Measurements from ENCODE around the gene CSNK1G1.

CSNK1G1 gene

DNA sequence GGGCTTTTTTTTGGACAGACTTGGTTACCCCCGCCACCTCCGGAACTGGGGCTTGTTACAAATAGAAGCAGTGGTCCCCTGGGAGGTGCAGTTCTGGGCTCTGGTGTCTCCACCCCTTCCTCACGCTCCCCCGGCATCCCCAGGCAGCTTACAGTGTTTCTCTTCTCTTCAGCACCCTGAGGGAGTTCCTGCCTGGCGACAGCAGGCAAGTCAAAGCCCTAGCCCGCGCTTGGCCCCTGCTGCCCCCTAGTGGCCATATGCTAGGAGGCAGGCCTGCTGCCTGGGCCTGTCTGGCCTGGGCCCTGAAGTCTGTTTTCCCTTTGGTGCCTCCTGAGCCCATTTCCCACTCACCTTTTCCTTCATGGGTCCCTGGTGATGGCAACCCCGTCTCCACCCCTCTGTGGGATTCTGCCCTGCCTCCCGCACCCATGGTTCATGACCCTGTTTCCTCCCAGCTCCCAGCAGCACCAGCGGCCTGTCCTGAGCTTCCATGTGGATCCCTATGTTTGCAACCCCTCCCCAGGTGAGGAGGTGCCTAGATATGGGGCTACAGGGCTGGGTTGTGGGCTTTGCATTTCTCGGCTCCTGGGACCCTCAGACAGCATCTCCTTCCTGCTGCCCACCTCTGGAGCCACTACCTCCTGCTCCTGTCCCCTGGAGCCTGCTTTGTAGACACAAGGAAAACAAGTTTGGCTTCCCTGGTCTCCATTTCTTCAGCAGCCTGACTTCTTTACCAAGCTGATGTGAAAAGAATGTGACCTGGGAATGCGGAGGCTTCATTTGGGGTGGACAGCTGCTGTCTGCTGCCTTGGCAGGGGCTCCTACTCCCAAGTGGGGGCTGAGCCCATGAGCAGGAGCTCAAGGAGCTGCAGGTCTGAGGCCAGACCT lies 202.2 kb downstream of the CSNK1G1 start:
- DNase-seq (ENCODE audit: low spot score) = peak; percentile 82

- no peak for DNase-seq (ENCODE audit: low spot score)
Observed at GRCh38 chr15:64152507-64153387, 203.2 kb downstream of the CSNK1G1 start.

DNA sequence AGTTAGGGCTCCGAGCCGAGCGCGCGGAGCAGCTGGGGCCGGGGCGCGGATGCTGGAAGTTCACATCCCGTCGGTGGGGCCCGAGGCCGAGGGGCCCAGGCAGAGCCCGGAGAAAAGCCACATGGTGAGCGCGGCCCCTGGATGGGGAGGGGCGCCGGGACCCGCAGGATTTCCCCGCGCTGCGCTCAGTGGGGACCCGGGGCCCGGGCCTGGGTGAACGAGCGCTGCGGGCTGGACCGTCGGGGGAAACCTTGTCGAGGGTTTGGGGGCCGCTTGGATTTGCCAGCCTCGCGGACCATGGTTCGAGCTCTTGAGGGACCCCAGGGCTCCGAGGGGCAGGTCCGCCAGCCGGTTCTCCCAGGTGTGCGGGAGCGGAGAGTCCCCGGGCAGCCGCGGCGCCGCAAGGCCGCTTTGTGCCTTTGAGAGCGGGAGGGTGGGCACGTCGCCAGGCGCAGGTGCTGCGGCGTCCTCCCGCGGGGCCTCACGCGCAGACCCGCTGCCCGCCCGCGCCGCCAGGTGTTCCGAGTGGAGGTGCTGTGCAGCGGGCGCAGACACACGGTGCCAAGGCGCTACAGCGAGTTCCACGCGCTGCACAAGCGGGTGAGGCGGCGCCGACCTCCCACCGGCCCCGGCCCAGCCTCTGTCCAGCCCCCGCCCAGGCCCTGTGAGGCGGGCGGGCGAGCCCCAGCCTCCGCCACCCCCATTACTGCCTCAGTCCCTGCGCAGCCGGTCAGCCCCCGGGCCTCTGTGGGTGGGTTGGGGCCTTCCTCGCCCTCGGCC lies 204.1 kb downstream of the CSNK1G1 start, which contains the start of gene SNX22:
SNX22 (plus strand) TSS at position 5 of the 780 bp plus-strand sequence; CDS start at position 50, 45 bp downstream.
- no peak for DNase-seq (ENCODE audit: low spot score)

DNA sequence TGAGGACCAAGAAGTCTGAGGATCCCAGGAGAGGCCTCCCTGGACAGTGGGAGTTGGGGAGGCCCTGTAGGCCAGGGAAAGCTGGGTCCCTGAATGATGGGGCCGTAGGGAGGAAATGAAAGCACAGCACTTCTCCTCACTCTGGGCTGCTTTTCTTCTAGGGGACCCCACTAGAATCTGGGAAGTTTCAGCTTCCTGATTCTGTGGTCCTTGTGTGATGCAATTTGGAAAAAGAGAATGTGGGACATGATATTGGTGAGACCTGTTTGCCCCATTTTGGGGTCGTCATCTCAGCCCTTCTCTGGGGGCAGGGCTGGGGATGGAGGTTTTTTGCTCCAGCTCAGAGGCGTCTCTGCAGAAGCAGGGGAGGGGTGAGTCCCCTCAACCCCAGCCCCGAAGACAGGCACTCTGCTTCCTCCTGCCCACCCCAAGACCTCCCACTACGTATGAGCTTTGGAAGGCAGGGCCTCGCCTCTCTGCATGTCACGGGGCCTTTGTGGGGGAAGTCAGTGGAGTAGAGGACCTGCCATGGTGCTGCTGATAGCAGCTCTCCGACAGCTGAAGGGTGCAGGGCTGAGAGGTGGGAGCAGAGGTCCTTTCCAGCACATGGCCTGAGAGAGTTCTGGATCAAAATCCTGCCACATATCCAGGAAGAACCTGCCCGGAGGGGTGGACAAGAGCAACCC lies 205.9 kb downstream of the CSNK1G1 start:
- DNase-seq (ENCODE audit: low spot score) = no peak

DNA sequence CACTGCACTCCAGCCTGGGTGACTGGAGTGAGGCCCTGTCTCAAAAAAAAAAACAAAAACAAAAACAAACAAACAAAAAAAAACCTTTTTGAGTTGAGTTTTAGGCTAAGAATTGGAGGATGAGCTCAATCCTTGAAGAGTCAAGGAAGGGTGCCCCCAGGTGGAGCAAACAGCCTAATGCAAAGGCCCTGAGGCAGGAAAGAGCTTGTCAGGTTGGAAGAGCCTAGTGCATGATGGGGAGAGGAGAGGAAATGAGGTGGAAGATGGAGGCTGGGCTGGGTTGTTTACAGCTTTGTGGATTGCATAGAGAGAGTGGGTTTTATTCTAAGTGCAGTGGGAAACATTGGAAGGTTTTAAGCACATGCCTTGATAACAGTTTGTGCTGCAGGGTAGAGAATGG lies 206.5 kb downstream of the CSNK1G1 start:
- DNase-seq (ENCODE audit: low spot score) = no peak

DNA sequence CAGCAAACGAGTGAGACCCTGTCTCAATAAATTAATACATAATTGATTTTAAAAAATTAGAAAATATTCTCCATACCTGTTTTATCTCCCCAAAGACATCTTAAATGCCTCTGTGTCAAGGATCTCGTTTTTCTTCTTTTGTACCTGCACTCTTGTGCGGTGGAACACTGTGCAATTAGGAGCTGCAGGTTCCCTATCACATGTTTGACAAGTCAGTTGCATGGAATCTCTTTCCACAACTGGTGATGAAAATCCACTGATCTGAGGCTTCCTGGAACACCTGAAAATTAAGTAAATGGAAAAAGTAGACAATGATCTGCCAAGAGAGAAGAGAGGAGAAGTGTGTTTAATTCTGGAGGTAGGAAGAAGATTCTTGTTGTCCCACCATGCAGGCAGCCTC lies 207.4 kb downstream of the CSNK1G1 start:
- no peak for DNase-seq (ENCODE audit: low spot score)

GRCh38 chr15:64148168-64148567 lies 207.8 kb downstream of the CSNK1G1 start:
- no peak for DNase-seq (ENCODE audit: low spot score)

DNA sequence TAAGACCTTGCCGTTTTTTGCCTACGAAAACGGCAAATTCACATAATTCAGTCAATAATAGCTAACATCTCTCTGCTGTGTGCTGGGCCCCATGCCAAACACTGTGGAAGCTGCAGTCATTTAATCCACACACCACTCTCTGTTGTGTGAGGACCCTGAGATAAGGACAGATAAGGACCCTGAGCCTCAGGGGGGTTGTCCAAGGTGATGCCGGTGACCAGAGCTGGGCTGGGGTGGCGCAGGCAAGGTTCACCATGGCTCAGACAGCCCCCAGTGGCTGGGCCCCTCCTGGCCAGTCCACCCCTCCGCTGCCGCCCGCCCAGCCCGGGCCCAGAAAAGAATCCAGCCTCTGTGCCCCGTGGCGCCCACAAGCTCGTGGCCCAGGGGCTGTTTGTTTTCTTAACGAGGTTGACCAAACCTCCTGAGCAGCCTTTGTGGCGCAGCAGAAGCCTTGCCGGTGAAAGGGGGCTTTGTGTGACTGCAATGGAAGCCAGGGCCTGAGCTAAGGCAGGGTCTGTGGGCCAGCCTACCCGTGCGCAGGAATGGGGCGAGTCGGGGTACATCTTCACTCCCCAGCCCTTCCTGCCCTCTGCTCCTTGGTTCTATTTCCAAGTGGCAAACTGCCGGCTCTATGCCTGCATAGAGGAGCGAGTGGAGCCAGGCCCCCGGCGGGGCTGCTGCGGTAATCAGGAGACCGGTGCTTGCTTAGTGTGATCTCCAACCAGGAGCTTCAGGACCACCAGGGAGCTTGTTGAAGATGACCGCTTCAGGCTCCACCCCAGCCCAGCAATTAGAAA lies 208.9 kb downstream of the CSNK1G1 start:
- peak; percentile 29 for DNase-seq (ENCODE audit: low spot score)

- no peak for DNase-seq (ENCODE audit: low spot score)
Observed at GRCh38 chr15:64146520-64146884, 209.5 kb downstream of the CSNK1G1 start.

DNA sequence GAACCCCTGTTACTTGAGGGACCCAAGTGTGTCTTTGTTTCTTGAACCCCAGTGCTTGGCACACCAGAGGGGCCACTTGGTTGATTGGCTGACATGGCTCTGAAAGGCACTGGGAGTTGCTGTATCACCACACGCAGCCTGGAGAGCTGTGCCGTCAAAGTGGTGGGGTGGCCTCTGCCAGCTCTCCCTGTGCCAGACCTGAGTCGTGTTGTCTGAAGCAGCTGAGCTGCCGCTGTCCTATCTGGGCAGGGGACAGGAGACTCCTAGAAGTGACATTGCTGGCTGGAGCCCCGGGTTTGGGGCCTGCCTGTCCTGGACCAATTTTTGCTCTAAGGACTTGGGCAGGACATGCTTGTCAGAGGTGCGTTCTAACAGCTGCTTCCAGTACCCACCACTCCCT lies 209.9 kb downstream of the CSNK1G1 start:
- no peak for DNase-seq (ENCODE audit: low spot score)

GRCh38 chr15:64144565-64145281 lies 211.2 kb downstream of the CSNK1G1 start:
- peak; percentile 23 for DNase-seq (ENCODE audit: low spot score)

- no peak for DNase-seq (ENCODE audit: low spot score)
Observed at GRCh38 chr15:64144192-64144564, 211.8 kb downstream of the CSNK1G1 start.

DNA sequence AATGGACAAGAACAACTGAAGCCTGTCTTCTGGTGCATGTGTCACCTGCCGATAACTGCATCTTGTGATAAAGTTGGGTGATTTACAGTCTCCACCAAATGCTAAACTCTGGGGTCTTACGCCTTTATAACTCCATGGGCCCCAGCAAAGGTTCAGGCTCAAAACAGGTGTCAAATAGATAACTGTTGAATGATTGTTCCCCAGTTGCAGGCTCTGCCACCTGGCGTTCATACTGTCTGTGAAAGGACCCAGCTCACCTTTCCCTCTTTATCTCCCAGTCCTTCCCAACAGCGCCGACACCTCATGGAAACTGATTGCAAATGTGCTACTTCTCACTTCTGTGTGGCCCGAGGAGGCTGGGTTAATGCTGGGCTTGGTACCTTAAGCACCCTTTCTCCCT lies 212.7 kb downstream of the CSNK1G1 start:
- DNase-seq (ENCODE audit: low spot score) = no peak

- no peak for DNase-seq (ENCODE audit: low spot score)
Observed at GRCh38 chr15:64141798-64142512, 214.0 kb downstream of the CSNK1G1 start.

- no peak for DNase-seq (ENCODE audit: low spot score)
Observed at GRCh38 chr15:64138331-64138941, 217.5 kb downstream of the CSNK1G1 start.

DNA sequence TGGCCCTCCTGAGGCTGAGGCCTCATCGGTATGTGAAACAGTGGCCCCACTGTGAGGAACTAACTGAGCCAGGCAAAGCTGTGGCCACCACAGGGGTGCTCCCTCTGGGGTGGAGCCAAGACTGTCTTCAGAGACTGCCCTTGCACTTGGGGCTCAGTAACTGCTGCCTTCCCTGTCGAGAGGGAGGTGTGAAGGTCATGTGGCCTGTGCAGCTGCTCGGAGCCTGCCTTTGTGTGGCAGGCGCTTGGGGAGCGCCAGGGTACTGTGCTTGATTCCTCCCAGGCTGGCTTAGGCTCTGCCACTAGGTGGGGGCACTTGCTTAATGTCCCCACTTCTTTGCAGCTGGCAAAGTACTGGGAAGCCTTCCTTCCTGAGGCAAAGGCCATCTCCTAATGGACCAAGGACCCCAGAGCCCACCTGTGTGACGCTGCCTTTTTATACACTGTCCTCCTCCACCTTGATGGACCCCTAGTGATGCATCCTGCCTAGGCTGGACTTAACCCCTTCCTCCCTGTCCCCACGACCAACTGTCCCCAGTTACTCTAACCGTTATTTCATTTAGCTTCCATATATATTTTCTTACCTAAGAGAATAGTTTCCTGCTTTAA lies 218.6 kb downstream of the CSNK1G1 start:
- DNase-seq (ENCODE audit: low spot score) = no peak

DNA sequence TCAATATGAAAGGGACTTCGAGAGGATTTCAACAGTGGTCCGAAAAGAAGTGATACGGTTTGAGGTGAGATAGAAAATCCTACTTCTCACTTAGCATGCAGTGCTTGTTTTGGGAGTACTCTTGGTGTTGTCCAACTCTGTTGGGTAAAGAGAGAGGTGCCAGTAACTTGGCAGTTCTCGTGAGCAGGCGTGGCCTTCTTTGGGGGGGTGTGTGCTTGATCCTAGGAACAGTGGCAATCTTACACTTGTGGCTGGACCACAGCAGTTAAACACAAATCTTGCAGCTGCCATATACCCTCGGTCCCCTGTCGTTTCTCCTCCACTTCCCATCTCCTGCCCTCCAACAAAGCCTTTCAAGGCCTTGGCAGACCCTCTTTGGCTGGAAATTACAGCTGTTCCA lies 219.6 kb downstream of the CSNK1G1 start:
- no peak for DNase-seq (ENCODE audit: low spot score)

- DNase-seq (ENCODE audit: low spot score) = no peak
Observed at GRCh38 chr15:64134345-64134829, 221.6 kb downstream of the CSNK1G1 start.

Measured in COLO829 (cell line).